Neuronal stem cell (in vitro differentiated cells): ENCODE data around the gene RASAL3.

Source experiments
- DNase-seq: peaks from one replicate; pipeline ENCODE4 v3.0.0-alpha.2; 2013; ENCODE audit warnings: low spot score
- H2AFZ ChIP-seq: one replicate; pipeline ENCODE4 v1.6.1; 2013; ENCODE audit warnings: mild to moderate bottlenecking, low read length, inconsistent platforms
- H2AK5ac ChIP-seq: 2 replicates; pipeline ENCODE4 v1.6.1; 2013; ENCODE audit warnings: low read depth, mild to moderate bottlenecking, inconsistent platforms, low read length, moderate library complexity, mixed read lengths
- H2BK120ac ChIP-seq: 2 replicates; pipeline ENCODE4 v1.6.1; 2013; ENCODE audit warnings: low read depth, mild to moderate bottlenecking, inconsistent platforms, low read length, moderate library complexity, mixed read lengths
- H2BK12ac ChIP-seq: one replicate; pipeline ENCODE4 v1.6.1; 2013; ENCODE audit warnings: low read length, inconsistent platforms
- H2BK15ac ChIP-seq: 2 replicates; pipeline ENCODE4 v1.6.1; 2013; ENCODE audit warnings: mild to moderate bottlenecking, low read length, inconsistent platforms, mixed read lengths
- H2BK5ac ChIP-seq: one replicate; pipeline ENCODE4 v1.6.1; 2013; ENCODE audit warnings: inconsistent platforms, mild to moderate bottlenecking, low read length, moderate library complexity
- H3K14ac ChIP-seq: one replicate; pipeline ENCODE4 v1.6.1; 2013; ENCODE audit warnings: low read length, inconsistent platforms
- H3K18ac ChIP-seq: 2 replicates; pipeline ENCODE4 v1.6.1; 2013; ENCODE audit warnings: low read length, inconsistent platforms
- H3K23ac ChIP-seq: 2 replicates; pipeline ENCODE4 v1.6.1; 2013; ENCODE audit warnings: low read depth, mild to moderate bottlenecking, mixed read lengths, low read length, inconsistent platforms; ENCODE audit not compliant: poor library complexity
- H3K27ac ChIP-seq: replicated peaks from 3 replicates; pipeline ENCODE4 v1.5.1; 2013; ENCODE audit warnings: low read length, inconsistent platforms
- H3K27me3 ChIP-seq, 3 experiments: 2 replicates each; pipeline ENCODE4 v1.6.1; 2013; ENCODE audit warnings: low read length in 3 of 3, mild to moderate bottlenecking in 2 of 3, inconsistent platforms in 1 of 3, low read depth in 1 of 3, mixed read lengths in 1 of 3, moderate library complexity in 1 of 3; ENCODE audit not compliant: control insufficient read depth in 3 of 3, insufficient read depth in 3 of 3
- H3K36me3 ChIP-seq, 2 donors: replicated peaks in 1 of 2; 2 replicates each; pipeline ENCODE4 v1.6.1; 2013; ENCODE audit warnings: low read length in 2 of 2; ENCODE audit not compliant: control insufficient read depth in 2 of 2, insufficient read depth in 2 of 2
- H3K4ac ChIP-seq: 2 replicates; pipeline ENCODE4 v1.6.1; 2013; ENCODE audit warnings: inconsistent platforms, mild to moderate bottlenecking, low read length, moderate library complexity
- H3K4me1 ChIP-seq, 2 donors: 1 replicate in 1 of 2; 2 replicates in 1 of 2; pipeline ENCODE4 v1.6.1; 2013; ENCODE audit warnings: low read length in 2 of 2, low read depth in 1 of 2; ENCODE audit not compliant: control insufficient read depth in 2 of 2, insufficient read depth in 1 of 2
- H3K4me2 ChIP-seq: one replicate; pipeline ENCODE4 v1.6.1; 2013; ENCODE audit warnings: mild to moderate bottlenecking, low read length, inconsistent platforms; ENCODE audit not compliant: insufficient read depth, poor library complexity, severe bottlenecking
- H3K4me3 ChIP-seq, 2 donors: 2 replicates each; pipeline ENCODE4 v1.5.1; 2013; ENCODE audit warnings: low read length in 2 of 2, mild to moderate bottlenecking in 2 of 2, inconsistent platforms in 1 of 2, moderate library complexity in 1 of 2
- H3K79me1 ChIP-seq: one replicate; pipeline ENCODE4 v1.6.1; 2013; ENCODE audit warnings: low read depth, mild to moderate bottlenecking, inconsistent platforms, low read length, moderate library complexity
- H3K9ac ChIP-seq: one replicate; pipeline ENCODE4 v1.6.1; 2013; ENCODE audit warnings: mild to moderate bottlenecking, low read depth, low read length, inconsistent platforms; ENCODE audit not compliant: poor library complexity
- H3K9me3 ChIP-seq, 2 donors: replicated peaks in 1 of 2; 2 replicates each; pipeline versions ENCODE3 to v1.6.1; 2013; ENCODE audit warnings: low read length in 2 of 2, mild to moderate bottlenecking in 2 of 2, inconsistent platforms in 1 of 2, low read depth in 1 of 2, mixed read lengths in 1 of 2, moderate library complexity in 1 of 2; ENCODE audit not compliant: control insufficient read depth in 2 of 2, insufficient read depth in 1 of 2
- H4K8ac ChIP-seq: one replicate; pipeline ENCODE4 v1.6.1; 2013; ENCODE audit warnings: low read depth, mild to moderate bottlenecking, inconsistent platforms, low read length, moderate library complexity
- H4K91ac ChIP-seq: one replicate; pipeline ENCODE4 v1.6.1; 2013; ENCODE audit warnings: low read length, low read depth, mild to moderate bottlenecking, inconsistent platforms; ENCODE audit not compliant: poor library complexity
- WGBS, 2 donors: extraction: QIAGEN DNeasy Blood & Tissue Kit; methylation state at CpG; one replicate each; pipeline ENCODE4 v1.1.7; 2013; ENCODE audit warnings: missing lambda C conversion rate in 2 of 2, mixed read lengths in 1 of 2; ENCODE audit not compliant: insufficient read length in 2 of 2, insufficient replicate concordance in 1 of 2; ENCODE audit errors: extremely low coverage in 2 of 2; 5-methylcytosine and 5-hydroxymethylcytosine counted together

Gene RASAL3

DNA sequence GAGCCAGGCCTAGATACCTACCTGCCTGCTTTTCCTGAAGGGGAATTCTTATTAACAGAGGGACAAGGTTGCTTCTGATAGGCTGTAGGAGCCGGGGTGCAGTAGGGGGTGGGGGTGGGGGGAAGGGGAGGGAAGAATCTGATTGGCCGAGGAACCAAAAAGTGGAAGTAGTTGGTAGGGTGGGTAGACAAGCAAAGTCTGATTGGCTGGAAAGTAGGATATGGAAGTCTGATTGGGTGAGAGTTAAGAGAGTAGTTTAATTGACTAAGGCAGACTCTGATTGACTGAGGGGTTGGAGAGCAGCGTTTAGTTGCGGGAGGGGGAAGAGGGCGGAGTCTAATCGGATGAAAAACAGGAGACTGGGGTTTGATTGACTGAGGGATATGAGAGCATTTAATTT, 34.6 kb upstream of the RASAL3 start:
- peaks cover 0 to 18% (median 0%) of the 10 kb centered on the region in 3 experiments for H3K27me3 ChIP-seq
- no peak overlapping the region for H2BK120ac ChIP-seq
- H3K4me2 ChIP-seq, result no peak overlapping the region
- H3K18ac ChIP-seq, result no peak overlapping the region
- no CpG with 5 or more reads among the region's 6 CpGs for WGBS, 2 donors
- H3K27ac ChIP-seq, result no peak overlapping the region
- no peak overlapping the region for H3K4ac ChIP-seq
- H3K14ac ChIP-seq, result no peak overlapping the region
- no peak overlapping the region for H2AFZ ChIP-seq
- no peak overlapping the region for H4K8ac ChIP-seq
- H2BK5ac ChIP-seq, result no peak overlapping the region
- H2BK15ac ChIP-seq, result no peak overlapping the region
- H3K4me1 ChIP-seq, result no peaks in the 10 kb centered on the region
- H2BK12ac ChIP-seq, result no peak overlapping the region
- H3K23ac ChIP-seq, result no peak overlapping the region
- H3K36me3 ChIP-seq, result no peaks in the 10 kb centered on the region
- no peak overlapping the region for H2AK5ac ChIP-seq
- peaks cover 0 to 2% of the 10 kb centered on the region in 2 donors for H3K9me3 ChIP-seq
- no peak overlapping the region for H3K9ac ChIP-seq
- no peak overlapping the region for H3K4me3 ChIP-seq
- H4K91ac ChIP-seq, result no peak overlapping the region
- H3K79me1 ChIP-seq, result no peaks in the 10 kb centered on the region
- no peak for DNase-seq

DNA sequence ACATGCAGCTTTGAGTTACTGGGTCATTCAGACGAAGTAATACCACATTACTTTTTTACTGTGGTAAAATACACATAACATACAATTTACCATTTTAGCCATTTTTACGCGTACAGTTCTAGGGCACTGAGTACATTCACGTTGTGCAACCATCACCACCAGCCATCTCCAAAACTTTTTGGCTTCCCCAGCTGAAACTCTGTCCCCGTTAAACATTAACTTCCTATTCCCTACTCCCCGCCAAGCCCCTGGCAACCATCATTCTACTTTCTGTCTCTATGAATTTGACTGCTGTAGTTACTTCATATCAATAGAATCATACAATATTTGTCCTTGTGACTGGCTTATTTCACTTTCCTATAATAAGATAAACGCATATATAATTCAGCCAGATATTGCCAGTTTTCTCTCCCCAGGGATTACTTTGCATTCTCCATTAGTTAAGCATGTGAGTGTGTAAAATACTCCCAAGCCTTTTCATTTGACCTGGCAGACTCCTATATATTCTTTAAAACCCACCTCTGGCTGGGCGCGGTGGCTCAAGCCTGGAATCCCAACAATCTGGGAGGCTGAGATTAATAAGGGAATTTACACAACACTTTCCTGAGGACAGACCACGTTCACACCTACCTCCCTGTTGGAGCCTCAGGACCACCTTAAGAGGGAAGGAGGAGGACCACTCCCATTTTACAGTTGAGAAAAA, 34.0 kb upstream of the RASAL3 start:
- no peak for DNase-seq
- H3K23ac ChIP-seq, result no peak overlapping the region
- H3K18ac ChIP-seq, result no peak overlapping the region
- H3K36me3 ChIP-seq, result no peaks in the 10 kb centered on the region
- H2BK12ac ChIP-seq, result no peak overlapping the region
- no peak overlapping the region for H3K4me2 ChIP-seq
- H3K14ac ChIP-seq, result no peak overlapping the region
- no peak overlapping the region for H4K91ac ChIP-seq
- H3K27me3 ChIP-seq, result peaks cover 0 to 18% (median 0%) of the 10 kb centered on the region in 3 experiments
- H4K8ac ChIP-seq, result no peak overlapping the region
- no peak overlapping the region for H2AK5ac ChIP-seq
- no peak overlapping the region for H3K9ac ChIP-seq
- no peak overlapping the region for H2BK5ac ChIP-seq
- no peak overlapping the region for H2BK120ac ChIP-seq
- WGBS, 2 donors, result no CpG with 5 or more reads among the region's 10 CpGs
- no peaks in the 10 kb centered on the region for H3K79me1 ChIP-seq
- no peak overlapping the region for H2AFZ ChIP-seq
- H3K4me1 ChIP-seq, result no peaks in the 10 kb centered on the region
- H2BK15ac ChIP-seq, result no peak overlapping the region
- H3K4ac ChIP-seq, result no peak overlapping the region
- H3K4me3 ChIP-seq, result no peak overlapping the region
- H3K27ac ChIP-seq, result no peak overlapping the region
- H3K9me3 ChIP-seq, result peaks cover 0 to 2% of the 10 kb centered on the region in 2 donors

DNA sequence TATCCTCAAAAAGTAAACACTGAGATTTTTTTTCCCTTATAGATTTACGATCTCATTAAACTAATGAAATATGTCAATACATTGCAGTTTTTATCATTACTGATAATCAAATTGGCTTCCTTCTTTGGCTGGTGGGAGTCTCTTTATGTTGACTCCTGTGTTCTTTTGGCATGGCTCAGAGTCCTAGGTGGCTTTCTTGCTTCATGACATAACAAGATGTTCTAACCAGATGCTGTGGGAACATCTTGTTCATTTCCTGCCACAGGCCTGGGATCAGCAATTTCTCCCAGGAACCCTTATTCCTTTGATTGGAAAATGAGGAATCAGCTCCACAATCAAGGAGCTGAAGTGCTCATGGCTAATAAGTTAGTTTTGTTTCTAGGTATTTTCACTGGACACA, 30.8 kb upstream of the RASAL3 start:
- Histone ChIP-seq H4K8ac (no peak overlapping the region), H3K9ac (no peak overlapping the region), H3K14ac (no peak overlapping the region), H3K4me2 (no peak overlapping the region), H2BK5ac (no peak overlapping the region), H2BK15ac (no peak overlapping the region), H2BK12ac (no peak overlapping the region), H3K18ac (no peak overlapping the region), H2AFZ (no peak overlapping the region), H4K91ac (no peak overlapping the region), H3K4me1 (no peaks in the 10 kb centered on the region), H2BK120ac (no peak overlapping the region), H3K27ac (no peak overlapping the region), H3K27me3 (peaks cover 0 to 6% (median 0%) of the 10 kb centered on the region in 3 experiments), H3K4me3 (no peak overlapping the region), H3K9me3 (no peaks in the 10 kb centered on the region), H3K36me3 (no peaks in the 10 kb centered on the region), H3K79me1 (no peaks in the 10 kb centered on the region), H2AK5ac (no peak overlapping the region), H3K4ac (no peak overlapping the region), H3K23ac (no peak overlapping the region)
- WGBS, 2 donors, result no CpG with 5 or more reads among the region's 1 CpG
- no peak for DNase-seq

- no peak for DNase-seq
- H2BK120ac ChIP-seq, result no peak overlapping the region
- H3K18ac ChIP-seq, result no peak overlapping the region
- H2BK12ac ChIP-seq, result no peak overlapping the region
- H3K27ac ChIP-seq, result no peak overlapping the region
- no peak overlapping the region for H2BK5ac ChIP-seq
- no peak overlapping the region for H2AK5ac ChIP-seq
- peaks cover 0 to 5% of the 10 kb centered on the region in 2 donors for H3K9me3 ChIP-seq
- no peaks in the 10 kb centered on the region for H3K4me1 ChIP-seq
- H2AFZ ChIP-seq, result no peak overlapping the region
- H3K79me1 ChIP-seq, result no peaks in the 10 kb centered on the region
- no peak overlapping the region for H2BK15ac ChIP-seq
- H3K4ac ChIP-seq, result no peak overlapping the region
- H3K23ac ChIP-seq, result no peak overlapping the region
- no CpG with 5 or more reads among the region's 13 CpGs for WGBS, 2 donors
- no peaks in the 10 kb centered on the region for H3K36me3 ChIP-seq
- H3K14ac ChIP-seq, result no peak overlapping the region
- H3K27me3 ChIP-seq, result no peaks in the 10 kb centered on the region
- no peak overlapping the region for H4K91ac ChIP-seq
- H3K4me2 ChIP-seq, result no peak overlapping the region
- H4K8ac ChIP-seq, result no peak overlapping the region
- H3K4me3 ChIP-seq, result no peak overlapping the region
- H3K9ac ChIP-seq, result no peak overlapping the region
Measured at GRCh38 chr19:15488489-15489226, 24.3 kb upstream of the RASAL3 start.
